Nephron progenitor cell (in vitro differentiated cells): ENCODE results near the gene GALNT4.
A peak's percentile ranks its signal among the peaks of the same experiment; 100 is the strongest.

Experiments used
- DNase-seq: peaks from one replicate; pipeline ENCODE4 v3.0.0; 2021
- H3K27ac Mint-ChIP-seq: 2 replicates; pipeline ENCODE4 v1.8.0; 2021; ENCODE audit warnings: mild to moderate bottlenecking, moderate library complexity, mixed read lengths
- H3K27me3 Mint-ChIP-seq: 2 replicates; pipeline ENCODE4 v1.8.0; 2021; ENCODE audit warnings: mild to moderate bottlenecking, low read depth, mixed read lengths; ENCODE audit not compliant: poor library complexity
- H3K36me3 Mint-ChIP-seq: 2 replicates; pipeline ENCODE4 v1.8.0; 2021; ENCODE audit warnings: low read depth, mixed read lengths
- H3K4me1 Mint-ChIP-seq: 2 replicates; pipeline ENCODE4 v1.8.0; 2021; ENCODE audit warnings: mixed read lengths
- H3K4me3 Mint-ChIP-seq: 2 replicates; pipeline ENCODE4 v1.8.0; 2021; ENCODE audit warnings: mild to moderate bottlenecking, moderate library complexity, mixed read lengths
- H3K9me3 Mint-ChIP-seq: 2 replicates; pipeline ENCODE4 v1.8.0; 2021; ENCODE audit warnings: mild to moderate bottlenecking, moderate library complexity, mixed read lengths
- TF ChIP-seq, protein P1 (sequence below): fragments of 200-600 bp; sonication (generic); IDR thresholded peaks from 2 replicates; pipeline ENCODE4 v1.5.0; 2021; ENCODE audit warnings: antibody characterized with exemption

GALNT4 gene

DNA sequence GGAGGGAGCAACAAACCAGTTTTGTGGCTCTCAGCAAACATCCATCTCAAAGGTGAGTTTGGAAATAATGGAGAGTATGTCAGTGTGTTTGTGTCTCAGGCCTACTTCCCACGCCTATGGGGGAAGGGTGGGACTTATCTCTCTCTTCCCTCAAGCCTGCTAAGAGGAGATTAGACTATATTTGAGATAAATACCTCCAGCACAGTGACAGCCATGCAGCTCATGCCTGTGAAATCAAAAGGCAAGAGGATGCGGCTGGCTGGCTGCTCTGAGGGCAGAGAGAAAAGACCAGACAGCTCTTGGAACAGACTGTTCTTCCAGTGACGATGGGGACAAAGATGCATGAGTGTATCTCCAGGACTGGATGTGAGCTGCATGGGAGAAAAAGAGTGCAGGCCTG is 16.0 kb upstream of the GALNT4 start:
- Mint-ChIP-seq H3K27ac (no peak overlapping the region), H3K27me3 (peaks cover 6% of the 10 kb centered on the region), H3K4me1 (peaks cover 51% of the 10 kb centered on the region), H3K9me3 (no peaks in the 10 kb centered on the region), H3K4me3 (no peak overlapping the region), H3K36me3 (no peaks in the 10 kb centered on the region)
- TF ChIP-seq, protein P1, sequence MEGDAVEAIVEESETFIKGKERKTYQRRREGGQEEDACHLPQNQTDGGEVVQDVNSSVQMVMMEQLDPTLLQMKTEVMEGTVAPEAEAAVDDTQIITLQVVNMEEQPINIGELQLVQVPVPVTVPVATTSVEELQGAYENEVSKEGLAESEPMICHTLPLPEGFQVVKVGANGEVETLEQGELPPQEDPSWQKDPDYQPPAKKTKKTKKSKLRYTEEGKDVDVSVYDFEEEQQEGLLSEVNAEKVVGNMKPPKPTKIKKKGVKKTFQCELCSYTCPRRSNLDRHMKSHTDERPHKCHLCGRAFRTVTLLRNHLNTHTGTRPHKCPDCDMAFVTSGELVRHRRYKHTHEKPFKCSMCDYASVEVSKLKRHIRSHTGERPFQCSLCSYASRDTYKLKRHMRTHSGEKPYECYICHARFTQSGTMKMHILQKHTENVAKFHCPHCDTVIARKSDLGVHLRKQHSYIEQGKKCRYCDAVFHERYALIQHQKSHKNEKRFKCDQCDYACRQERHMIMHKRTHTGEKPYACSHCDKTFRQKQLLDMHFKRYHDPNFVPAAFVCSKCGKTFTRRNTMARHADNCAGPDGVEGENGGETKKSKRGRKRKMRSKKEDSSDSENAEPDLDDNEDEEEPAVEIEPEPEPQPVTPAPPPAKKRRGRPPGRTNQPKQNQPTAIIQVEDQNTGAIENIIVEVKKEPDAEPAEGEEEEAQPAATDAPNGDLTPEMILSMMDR, result no peak
- no peak for DNase-seq

DNA sequence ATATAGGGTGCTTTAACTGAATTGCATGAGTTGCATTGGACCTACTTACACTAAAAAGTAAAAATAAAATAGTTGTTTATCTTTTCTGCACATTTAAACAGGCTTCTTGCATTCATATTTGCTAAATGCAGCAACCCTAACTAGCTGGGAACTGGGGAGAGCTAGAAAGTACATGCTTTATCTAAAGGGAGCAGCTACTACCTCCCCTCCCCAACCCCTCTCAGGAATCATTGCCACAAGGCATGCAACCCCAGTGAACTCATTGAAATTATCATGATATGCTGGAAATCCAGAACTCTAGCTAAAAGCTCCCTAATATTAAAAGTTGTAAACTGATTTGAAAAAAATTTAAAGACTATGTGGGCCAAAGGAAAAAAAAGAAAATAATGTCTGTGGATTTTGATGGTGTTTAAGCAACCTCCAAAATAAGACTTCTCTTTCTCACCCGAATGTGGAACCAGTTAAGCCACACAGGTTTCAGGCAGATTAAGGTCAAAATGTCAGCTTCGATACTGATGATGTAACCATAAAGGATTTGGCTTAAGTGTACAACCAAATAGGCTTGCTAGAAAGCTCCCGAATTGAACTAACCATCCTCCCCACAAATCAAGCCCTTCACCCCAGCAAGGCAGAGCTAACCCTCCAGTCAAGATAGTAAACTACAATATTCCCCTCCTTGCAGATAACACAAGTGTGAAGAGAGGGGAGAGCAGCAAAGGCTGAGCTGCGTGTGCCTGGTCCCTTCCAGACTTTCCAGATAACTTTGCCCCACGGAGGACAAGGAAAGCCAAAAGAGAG is 15.0 kb upstream of the GALNT4 start:
- TF ChIP-seq, protein P1, result no peak
- H3K27me3 Mint-ChIP-seq, result peaks cover 6% of the 10 kb centered on the region
- H3K4me1 Mint-ChIP-seq, result peaks cover 41% of the 10 kb centered on the region
- H3K4me3 Mint-ChIP-seq, result no peak overlapping the region
- H3K36me3 Mint-ChIP-seq, result no peaks in the 10 kb centered on the region
- H3K27ac Mint-ChIP-seq, result no peak overlapping the region
- H3K9me3 Mint-ChIP-seq, result no peaks in the 10 kb centered on the region
- no peak for DNase-seq

- Mint-ChIP-seq H3K4me3 (no peak overlapping the region), H3K4me1 (peaks cover 34% of the 10 kb centered on the region), H3K9me3 (no peaks in the 10 kb centered on the region), H3K27ac (no peak overlapping the region), H3K36me3 (no peaks in the 10 kb centered on the region), H3K27me3 (peaks cover 6% of the 10 kb centered on the region)
- TF ChIP-seq, protein P1, result no peak
- DNase-seq, result no peak
Observed at GRCh38 chr12:89538897-89539296, 14.3 kb upstream of the GALNT4 start.

DNA sequence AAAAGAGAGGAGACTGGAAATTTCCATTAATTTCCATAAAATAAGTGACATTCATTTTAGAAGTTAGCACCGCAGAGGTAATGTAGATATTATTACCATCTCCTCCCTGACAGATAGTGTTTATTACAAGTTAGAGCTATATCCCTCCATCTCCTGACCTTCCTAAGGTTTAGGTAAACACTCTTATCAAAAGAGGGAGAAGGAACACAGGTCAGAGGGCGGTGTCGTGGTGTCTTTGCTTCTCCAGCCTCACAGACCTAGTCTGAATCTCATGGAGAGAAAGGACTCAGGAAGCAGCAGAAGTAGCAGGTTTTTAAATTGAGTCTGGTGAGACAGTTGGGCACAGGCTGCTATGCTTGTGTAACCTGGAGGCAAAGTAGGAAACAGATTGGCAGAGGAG is 12.8 kb upstream of the GALNT4 start:
- Mint-ChIP-seq H3K4me3 (no peak overlapping the region), H3K27me3 (peaks cover 6% of the 10 kb centered on the region)
- no peak for DNase-seq

DNA sequence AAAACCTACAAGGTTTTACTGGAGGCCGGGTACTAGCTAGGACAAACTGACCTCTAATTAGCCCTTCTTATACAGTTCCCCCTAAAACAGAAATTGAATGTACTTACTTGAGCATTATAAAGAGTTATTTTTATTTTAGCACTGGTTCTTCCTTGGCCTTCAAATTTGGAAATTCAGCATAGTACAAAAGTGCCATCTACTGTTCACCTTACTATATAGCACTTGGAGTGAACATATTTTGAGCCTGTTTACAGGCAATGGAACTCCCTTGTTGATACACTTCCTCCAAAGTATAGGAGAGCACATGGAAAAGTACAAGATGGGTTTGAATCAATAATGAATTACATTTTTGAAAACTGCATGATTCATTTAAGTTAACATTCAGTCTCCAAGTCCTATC is 5.1 kb upstream of the GALNT4 start:
- no peak overlapping the region for H3K4me3 Mint-ChIP-seq
- no peak for DNase-seq
- no peaks in the 10 kb centered on the region for H3K36me3 Mint-ChIP-seq

More for the DNA sequence above, 12.8 kb upstream of the GALNT4 start:
- Mint-ChIP-seq H3K9me3 (no peaks in the 10 kb centered on the region), H3K36me3 (no peaks in the 10 kb centered on the region), H3K27ac (no peak overlapping the region), H3K4me1 (peaks cover 19% of the 10 kb centered on the region)
- TF ChIP-seq, protein P1, result no peak

More for the DNA sequence above, 5.1 kb upstream of the GALNT4 start:
- H3K27me3 Mint-ChIP-seq, result peaks cover 6% of the 10 kb centered on the region
- TF ChIP-seq, protein P1, result peak; percentile 68
- peaks cover 8% of the 10 kb centered on the region for H3K4me1 Mint-ChIP-seq
- H3K27ac Mint-ChIP-seq, result no peak overlapping the region
- no peaks in the 10 kb centered on the region for H3K9me3 Mint-ChIP-seq
